HPDE6-E6E7 (cell line): Measurements from ENCODE around the gene SNRNP70.
"Not testable (repeated sequence)": the region's sequence is repeated elsewhere in the genome, so short reads cannot be mapped to it uniquely, and the experiment has no call there.

Source experiments
- DNase-seq: peaks from one replicate; pipeline ENCODE4 v3.0.0; 2011; ENCODE audit warnings: missing footprints; ENCODE audit errors: extremely low spot score

SNRNP70 gene

GRCh38 chr19:49120325-49120683, 35.1 kb downstream of the SNRNP70 start:
- no peak for DNase-seq

DNA sequence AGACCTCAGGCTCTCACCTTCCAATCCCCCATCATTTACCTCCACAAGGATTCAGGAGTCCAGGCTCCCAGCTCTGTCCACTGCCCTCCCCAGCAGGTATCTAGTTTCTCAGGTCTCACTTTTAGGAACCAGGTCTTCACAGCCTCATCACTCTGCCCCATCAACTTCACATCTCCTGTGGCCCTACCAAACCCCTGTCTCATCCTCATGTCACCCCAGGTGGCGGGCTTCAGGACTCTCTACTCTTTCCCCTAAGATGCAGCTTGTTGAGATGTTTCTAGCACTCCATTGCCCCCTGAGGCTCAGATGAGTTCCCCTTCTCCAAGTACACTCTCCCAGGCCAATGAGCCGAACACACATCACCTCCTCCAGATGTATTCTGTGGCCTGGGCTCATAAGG, 35.6 kb downstream of the SNRNP70 start:
- DNase-seq: no peak

GRCh38 chr19:49121841-49122240, 36.6 kb downstream of the SNRNP70 start:
- DNase-seq: not testable (repeated sequence)

GRCh38 chr19:49123285-49123684, 38.0 kb downstream of the SNRNP70 start:
- not testable (repeated sequence) for DNase-seq

GRCh38 chr19:49125025-49125731, 39.9 kb downstream of the SNRNP70 start:
- DNase-seq: no peak

GRCh38 chr19:49126575-49126974, 41.3 kb downstream of the SNRNP70 start:
- DNase-seq: no peak

- not testable (repeated sequence) for DNase-seq
Observed at GRCh38 chr19:49127225-49127624, 42.0 kb downstream of the SNRNP70 start.

- DNase-seq: peak; percentile 90
Observed at GRCh38 chr19:49127674-49128544, 42.7 kb downstream of the SNRNP70 start.

GRCh38 chr19:49128545-49129237, 43.4 kb downstream of the SNRNP70 start:
- no peak for DNase-seq

DNA sequence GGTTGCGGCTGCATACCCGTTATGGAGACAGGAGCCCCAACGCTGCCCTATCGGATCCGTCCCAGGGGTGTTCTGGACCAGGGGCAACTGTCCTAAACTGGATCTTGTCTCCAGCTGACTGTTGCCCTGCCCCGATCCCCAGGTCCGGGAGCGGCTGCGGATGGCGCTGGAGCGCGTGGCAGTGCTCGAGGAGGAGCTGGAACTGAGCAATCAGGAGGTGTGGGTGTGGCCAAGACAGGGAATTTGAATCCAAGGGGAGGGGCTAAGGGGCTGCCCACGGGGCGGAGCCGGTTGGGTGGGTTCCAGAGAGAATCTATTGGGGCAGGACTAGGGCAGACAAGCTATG, 44.0 kb downstream of the SNRNP70 start:
- DNase-seq: no peak

GRCh38 chr19:49130325-49130724, 45.1 kb downstream of the SNRNP70 start:
- no peak for DNase-seq

DNA sequence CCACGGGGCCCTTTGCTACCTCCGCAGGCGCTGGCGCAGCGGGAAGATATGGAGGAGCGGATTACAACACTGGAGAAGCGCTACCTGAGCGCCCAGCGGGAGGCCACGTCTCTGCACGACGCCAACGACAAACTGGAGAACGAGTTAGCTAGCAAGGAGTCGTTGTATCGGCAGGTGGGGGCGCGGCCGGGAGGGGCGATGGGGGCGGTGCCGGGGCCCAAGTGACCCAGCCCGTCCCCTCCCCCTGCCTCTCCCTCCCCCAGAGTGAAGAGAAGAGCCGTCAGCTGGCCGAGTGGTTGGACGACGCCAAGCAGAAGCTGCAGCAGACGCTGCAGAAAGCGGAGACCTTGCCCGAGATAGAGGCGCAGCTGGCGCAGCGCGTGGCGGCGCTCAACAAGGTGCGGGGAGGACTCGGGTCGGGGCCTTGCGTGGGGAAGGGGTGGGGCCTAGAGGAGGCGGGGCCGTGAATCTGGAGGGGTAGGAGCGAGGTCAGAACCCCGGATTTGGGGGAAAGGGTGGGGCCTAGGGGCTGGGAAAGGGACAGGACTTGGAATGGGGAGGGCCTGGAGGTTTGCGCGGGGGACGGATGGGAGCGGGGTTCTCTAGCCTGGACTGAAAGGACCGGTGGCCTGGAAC, 47.8 kb downstream of the SNRNP70 start:
- no peak for DNase-seq

DNA sequence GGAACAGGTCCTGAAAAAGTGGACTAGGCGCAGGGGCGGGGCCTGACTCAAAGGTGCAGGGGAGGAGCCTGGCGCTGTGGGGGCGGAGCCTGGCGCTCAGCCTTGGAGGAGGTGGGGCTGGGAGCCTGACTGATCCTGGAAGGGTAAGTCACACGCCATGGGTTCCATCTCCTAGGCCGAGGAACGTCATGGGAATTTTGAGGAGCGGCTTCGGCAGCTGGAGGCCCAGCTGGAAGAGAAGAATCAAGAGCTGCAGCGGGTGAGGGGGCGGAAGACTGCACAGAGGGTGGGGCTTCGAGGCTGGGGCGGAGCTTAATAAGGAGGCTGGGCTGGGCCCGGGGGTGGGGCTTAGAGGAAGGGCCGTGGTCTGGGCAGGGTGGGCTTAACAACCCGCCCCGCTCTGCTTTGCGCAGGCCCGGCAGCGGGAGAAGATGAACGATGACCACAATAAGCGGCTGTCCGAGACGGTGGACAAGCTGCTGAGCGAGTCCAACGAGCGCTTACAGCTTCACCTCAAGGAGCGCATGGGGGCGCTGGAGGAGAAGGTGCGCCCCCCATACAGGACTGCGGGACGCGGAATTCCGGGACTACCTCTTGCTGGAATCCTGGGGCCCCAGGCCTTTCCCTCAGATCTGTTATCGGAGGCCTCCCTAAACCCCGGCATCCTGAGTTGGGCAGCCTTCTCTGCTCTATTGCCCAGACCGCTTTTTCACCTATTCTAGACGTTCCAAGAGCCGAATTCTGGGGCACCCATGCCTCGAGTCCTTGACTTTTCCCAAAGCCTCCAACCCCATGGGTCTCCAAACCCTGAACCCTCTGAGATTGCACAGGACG, 48.6 kb downstream of the SNRNP70 start:
- peak; percentile 40 for DNase-seq

- DNase-seq: no peak
Observed at GRCh38 chr19:49135686-49136085, 50.4 kb downstream of the SNRNP70 start.

- DNase-seq: no peak
Observed at GRCh38 chr19:49136771-49137171, 51.5 kb downstream of the SNRNP70 start.

DNA sequence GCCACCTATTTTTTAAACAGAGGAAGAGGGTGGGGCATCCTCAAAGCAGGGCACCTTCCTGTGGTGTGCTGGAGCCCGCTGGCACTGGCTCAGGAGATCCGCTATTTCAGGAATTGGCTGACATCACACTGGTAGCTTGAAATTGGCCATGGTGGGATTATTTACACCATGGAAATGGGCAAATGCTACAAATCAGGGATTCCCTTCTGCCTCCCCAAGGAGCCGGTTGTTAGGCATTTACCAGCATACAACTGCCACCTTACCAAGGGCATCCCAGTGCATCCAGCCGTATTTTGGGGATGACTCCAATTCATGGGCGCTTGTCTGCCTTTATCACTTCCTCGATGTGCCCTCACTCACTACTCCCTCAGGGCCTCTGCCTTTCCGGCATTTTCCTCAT, 55.7 kb downstream of the SNRNP70 start:
- DNase-seq: no peak

DNA sequence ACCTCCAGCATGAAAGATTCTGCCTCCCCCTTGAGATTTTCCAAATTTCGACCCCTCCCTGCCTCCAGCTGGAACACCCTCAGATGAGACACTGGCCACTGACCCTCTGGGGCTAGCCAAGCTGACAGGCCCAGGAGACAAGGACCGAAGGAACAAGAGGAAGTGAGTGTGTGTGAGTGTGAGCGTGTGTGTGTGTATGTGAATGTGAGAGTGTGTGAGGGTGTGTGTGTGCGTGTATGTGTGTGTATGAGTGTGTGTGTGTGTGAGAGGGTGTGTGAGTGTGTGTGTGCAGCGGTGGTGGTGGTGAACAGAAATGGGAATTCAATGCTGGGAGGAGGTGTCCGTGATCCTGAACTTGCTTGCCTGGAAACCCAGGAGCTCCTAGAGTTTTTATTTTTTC, 56.1 kb downstream of the SNRNP70 start:
- DNase-seq: no peak

GRCh38 chr19:49142866-49143335, 57.6 kb downstream of the SNRNP70 start:
- DNase-seq: peak; percentile 68

DNA sequence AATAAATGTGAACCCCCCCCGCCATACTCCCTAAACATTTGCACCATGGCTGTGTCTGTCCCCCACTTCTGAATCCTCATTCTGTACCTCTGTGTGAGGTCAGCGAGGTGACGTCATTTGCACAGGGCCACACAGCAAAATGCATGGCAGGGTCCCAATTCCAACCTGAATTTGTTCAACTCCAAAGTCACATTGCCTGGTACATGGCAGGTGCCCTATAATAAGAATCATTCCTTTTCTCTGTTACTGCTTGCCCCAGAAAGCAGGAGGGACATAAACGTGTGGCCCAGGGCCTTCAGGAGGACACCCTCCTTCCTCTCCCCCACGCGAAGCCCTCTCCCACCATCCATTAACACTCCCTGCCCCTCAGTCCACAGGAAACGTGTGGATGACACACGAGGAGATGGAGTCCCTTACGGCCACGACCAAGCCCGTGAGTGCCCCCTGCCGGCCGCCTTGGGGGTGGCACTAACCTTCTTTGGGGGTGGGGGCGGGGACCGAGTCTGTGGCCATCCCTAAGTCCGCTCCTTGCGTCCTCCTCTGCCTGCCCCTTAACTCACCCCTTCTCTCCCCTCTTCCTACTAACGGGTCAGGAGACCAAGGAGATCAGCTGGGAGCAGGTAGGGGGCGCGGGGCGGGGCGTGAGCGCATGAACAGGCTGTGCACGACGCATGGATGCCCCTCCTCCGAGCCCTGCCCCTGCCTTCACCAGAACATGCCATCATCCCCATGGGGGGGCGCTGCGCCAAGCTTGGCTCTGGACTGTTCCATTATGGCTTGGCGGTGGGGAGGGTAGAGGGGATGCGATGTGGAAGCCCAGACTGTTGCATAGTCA, 60.5 kb downstream of the SNRNP70 start:
- no peak for DNase-seq

- not testable (repeated sequence) for DNase-seq
Observed at GRCh38 chr19:49146408-49146770, 61.1 kb downstream of the SNRNP70 start.
